Fibroblast of the aortic adventitia (primary cell): ENCODE results near the gene KCNQ1. TPM values are rescaled to one million over a fixed set of nuclear protein-coding genes. Genes with fewer than 3 reads are reported as not detected.

Experiments used
- DNase-seq: peaks from one replicate; pipeline ENCODE4 v3.0.0-alpha.2; 2010; ENCODE audit warnings: low read depth
- H3K4me3 ChIP-seq: 2 replicates; pipeline ENCODE4 v1.5.1; 2011; ENCODE audit warnings: low read depth, mild to moderate bottlenecking, control low read depth, low read length, moderate library complexity
- CTCF ChIP-seq: IDR thresholded peaks from 2 replicates; pipeline ENCODE4 v1.5.1; 2011; ENCODE audit warnings: mild to moderate bottlenecking, low read length, control low read depth, inconsistent platforms; ENCODE audit not compliant: insufficient read depth
- total RNA-seq: library from RNA; depleted of rRNA; stranded (reverse); fragments of >200 nt; gene quantifications from 2 replicates; pipeline ENCODE4 v1.2.3, GENCODE V29; 2012; ENCODE audit warnings: low replicate concordance

The KCNQ1 gene
- total RNA-seq, 1 donor: not detected

DNA sequence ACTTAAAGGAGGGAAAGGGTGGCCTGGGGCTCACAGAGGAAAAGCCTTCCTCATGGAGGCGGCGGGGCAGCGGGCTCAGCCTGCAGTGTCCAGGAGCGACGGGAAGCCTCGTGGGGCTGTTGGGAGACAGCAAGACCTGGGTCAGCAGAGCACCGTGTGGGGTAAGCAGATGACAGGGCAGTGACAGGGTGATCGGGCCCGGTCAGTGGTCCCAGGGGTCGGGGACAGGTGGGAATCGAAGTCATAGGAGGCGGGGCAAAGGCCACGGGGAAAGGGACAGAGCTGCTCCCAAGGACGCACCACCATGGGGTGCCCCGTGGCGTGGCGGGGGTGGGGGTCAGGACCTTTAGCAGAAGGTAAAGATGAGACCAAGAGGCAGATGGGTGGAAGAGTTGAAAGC is 390.9 kb downstream of the KCNQ1 start:
- DNase-seq: no peak
- TF ChIP-seq CTCF: no peak
- no peak overlapping the region for H3K4me3 ChIP-seq

GRCh38 chr11:2836315-2837095 is 391.7 kb downstream of the KCNQ1 start:
- no peak overlapping the region for H3K4me3 ChIP-seq
- no peak for TF ChIP-seq CTCF
- DNase-seq: no peak

- DNase-seq: peak; percentile 50
- peak; percentile 53 for TF ChIP-seq CTCF
- H3K4me3 ChIP-seq: no peak overlapping the region
These were observed 392.3 kb downstream of the KCNQ1 start for GRCh38 chr11:2837096-2837601.

DNA sequence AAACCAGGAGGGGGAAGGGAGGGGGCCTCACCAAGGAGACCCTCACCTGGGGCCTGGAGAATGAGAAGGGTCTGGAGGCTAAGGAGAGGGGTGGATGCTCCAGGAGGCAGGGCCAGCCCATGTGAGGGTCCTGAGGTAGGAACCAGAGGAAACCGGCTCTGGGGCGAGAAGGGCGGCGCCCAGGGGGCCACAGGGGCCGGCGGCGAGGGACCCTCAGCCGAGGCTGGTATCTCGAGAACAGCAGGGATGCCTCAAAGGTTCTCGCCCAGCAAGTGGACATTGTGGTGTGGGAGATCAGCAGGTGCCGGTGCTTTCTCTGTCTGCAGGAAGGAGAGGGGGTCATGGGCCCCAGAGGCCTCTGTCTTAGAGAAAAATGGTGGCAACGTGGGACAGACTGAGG is 392.8 kb downstream of the KCNQ1 start:
- no peak for DNase-seq
- H3K4me3 ChIP-seq: no peak overlapping the region
- TF ChIP-seq CTCF: no peak

DNA sequence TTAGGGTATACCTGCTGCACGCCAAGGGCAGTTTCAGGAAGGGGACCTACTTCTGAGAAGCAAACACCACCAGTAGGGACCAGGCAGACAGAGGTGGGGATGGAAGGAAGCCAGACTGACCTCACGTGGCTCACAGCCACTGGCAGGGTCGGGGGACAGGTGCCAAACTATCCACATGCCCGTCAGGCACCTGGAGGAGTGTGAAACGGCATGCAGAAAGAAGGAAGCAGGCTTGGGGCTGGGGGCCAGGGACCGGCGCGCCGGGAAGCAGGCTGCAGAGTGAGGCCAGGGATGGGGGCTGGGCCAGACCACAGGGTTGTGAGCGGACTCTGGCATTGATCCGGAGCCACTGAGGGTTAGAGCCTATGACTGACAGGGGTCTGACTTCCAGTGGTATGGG is 393.3 kb downstream of the KCNQ1 start:
- no peak overlapping the region for H3K4me3 ChIP-seq
- DNase-seq: no peak
- TF ChIP-seq CTCF: no peak

GRCh38 chr11:2838676-2839294 is 394.0 kb downstream of the KCNQ1 start:
- no peak for TF ChIP-seq CTCF
- no peak overlapping the region for H3K4me3 ChIP-seq
- no peak for DNase-seq
